ENCODE results near the gene GPR62. TPM values are rescaled to one million over a fixed set of nuclear protein-coding genes. Genes with fewer than 3 reads are reported as not detected.

GPR62 gene
- polyA plus RNA-seq, 1 donor from 2014 or later: not detected

GRCh38 chr3:51968883-51969678 lies 13.9 kb downstream of the GPR62 start:
- Mint-ChIP-seq H3K27me3 (no peaks in the 10 kb centered on the region), H3K27ac (peak overlapping the region in 2 of 3 donors; percentile 4 to 10), H3K9me3 (no peaks in the 10 kb centered on the region), H3K4me1 (peaks cover 6 to 17% (median 14%) of the 10 kb centered on the region in 3 donors), H3K36me3 (no peaks in the 10 kb centered on the region), H3K4me3 (peak overlapping the region; percentile 41 to 83 (median 68))

- H3K27me3 Mint-ChIP-seq: no peaks in the 10 kb centered on the region
- H3K27ac Mint-ChIP-seq: no peak overlapping the region
- H3K4me1 Mint-ChIP-seq: peaks cover 9 to 20% (median 16%) of the 10 kb centered on the region in 3 donors
- H3K4me3 Mint-ChIP-seq: peak overlapping the region in 1 of 4 donors; percentile 67
- no peaks in the 10 kb centered on the region for H3K9me3 Mint-ChIP-seq
- H3K36me3 Mint-ChIP-seq: no peaks in the 10 kb centered on the region
Observed at GRCh38 chr3:51969841-51970240, 14.7 kb downstream of the GPR62 start.

GRCh38 chr3:51970606-51971300 lies 15.6 kb downstream of the GPR62 start:
- H3K4me3 Mint-ChIP-seq: peak overlapping the region in 2 of 4 donors; percentile 29 to 67
- peak overlapping the region in 1 of 3 donors; percentile 79 for H3K27ac Mint-ChIP-seq
- H3K4me1 Mint-ChIP-seq: peaks cover 15 to 27% (median 22%) of the 10 kb centered on the region in 3 donors

GRCh38 chr3:51971350-51971749 lies 16.2 kb downstream of the GPR62 start:
- Mint-ChIP-seq H3K27me3 (no peaks in the 10 kb centered on the region), H3K4me3 (peak overlapping the region in 1 of 4 donors; percentile 67), H3K4me1 (peaks cover 15 to 27% (median 22%) of the 10 kb centered on the region in 3 donors), H3K27ac (peak overlapping the region in 1 of 3 donors; percentile 79), H3K36me3 (no peaks in the 10 kb centered on the region), H3K9me3 (no peaks in the 10 kb centered on the region)

More at GRCh38 chr3:51970606-51971300, 15.6 kb downstream of the GPR62 start:
- Mint-ChIP-seq H3K9me3 (no peaks in the 10 kb centered on the region), H3K27me3 (no peaks in the 10 kb centered on the region), H3K36me3 (no peaks in the 10 kb centered on the region)

DNA sequence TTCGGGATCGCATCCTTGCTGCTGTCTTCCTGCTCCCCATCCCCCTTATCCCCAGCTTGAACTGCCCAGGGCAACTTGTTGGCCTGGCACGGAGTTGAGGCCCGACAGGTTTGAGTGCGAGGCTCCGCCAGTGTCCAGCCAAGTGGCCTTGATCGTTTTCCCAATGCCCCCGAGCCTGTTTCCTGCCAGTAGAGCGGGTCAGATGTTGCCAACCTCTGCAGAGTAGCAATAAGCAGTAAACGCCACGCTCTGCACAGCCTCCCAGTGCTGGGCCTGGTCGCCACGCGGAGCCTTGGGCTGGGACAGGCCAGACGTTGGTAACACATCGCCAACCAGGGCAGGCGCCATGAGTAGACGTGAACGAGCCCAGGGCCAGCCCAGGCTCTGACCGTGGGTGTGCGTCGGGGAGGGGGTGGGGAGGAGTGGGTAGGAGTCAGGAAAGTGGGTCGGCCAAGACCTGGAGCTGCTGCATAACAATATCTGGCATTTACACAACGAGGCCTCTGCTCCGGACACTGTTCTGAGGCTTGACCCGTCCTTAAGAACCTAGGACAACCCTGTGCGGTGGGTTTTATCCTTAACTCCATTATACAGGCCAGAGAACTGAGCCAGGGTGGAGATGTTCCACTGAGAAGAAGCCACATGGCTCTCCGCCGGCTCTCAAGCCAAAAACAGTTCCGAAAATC lies 19.2 kb downstream of the GPR62 start:
- peaks cover 13 to 29% (median 23%) of the 10 kb centered on the region in 3 donors for H3K4me1 Mint-ChIP-seq
- H3K36me3 Mint-ChIP-seq: no peaks in the 10 kb centered on the region
- no peaks in the 10 kb centered on the region for H3K27me3 Mint-ChIP-seq
- H3K9me3 Mint-ChIP-seq: no peaks in the 10 kb centered on the region
- peak overlapping the region; percentile 82 to 97 (median 96) for H3K4me3 Mint-ChIP-seq
- H3K27ac Mint-ChIP-seq: peak overlapping the region; percentile 91 to 95 (median 94)

DNA sequence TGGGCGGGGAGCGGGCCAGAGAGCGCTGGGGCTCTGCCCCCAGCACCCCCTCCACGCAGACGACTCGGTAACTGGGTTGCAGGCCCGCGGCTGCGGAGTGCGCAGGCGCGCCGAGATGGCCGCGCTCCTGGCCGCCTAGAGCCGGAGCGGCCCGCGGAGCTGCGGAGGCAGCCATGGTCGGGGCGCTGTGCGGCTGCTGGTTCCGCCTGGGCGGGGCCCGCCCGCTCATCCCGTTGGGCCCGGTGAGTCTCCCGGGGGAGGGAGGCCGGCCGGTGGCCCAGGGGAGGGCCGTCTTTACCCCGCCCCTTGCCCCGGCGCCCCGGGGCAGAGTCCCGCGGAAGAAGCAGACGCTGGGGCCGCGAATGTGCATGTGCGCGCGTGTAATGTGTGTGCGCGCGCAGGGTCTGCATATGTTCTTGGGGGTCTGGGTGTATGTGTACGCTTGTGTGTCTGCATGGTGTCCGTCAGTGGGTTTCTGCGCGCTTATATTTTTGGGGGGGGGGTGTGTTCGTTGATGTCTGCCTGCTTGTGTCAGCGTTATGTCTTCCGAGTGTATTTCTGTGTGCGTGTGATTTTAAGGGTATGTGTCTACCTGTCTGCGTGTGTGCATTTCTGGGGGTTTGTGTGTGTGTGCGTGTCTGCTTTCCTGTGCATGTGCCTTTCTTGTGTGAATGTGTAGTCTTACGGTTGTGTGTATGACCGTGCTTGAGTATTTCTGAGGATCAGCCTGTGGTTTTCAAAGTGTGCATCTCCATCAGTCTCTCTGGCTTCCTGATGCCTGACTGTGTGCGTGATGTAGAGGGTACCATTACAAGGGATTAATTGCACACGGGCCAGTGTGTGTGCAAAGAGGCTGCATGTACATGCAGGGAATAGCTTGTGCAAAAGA lies 20.0 kb downstream of the GPR62 start, which contains the start of gene ABHD14A:
Gene ABHD14A, plus strand, starts transcription at position 102 of the 889 bp plus-strand sequence. Its CDS starts 72 bp downstream, at position 174.
- peak within 1 kb of the TSS; percentile 82 to 98 (median 96) for H3K4me3 Mint-ChIP-seq
- no peaks in the 10 kb centered on the region for H3K27me3 Mint-ChIP-seq
- no peaks in the 10 kb centered on the region for H3K36me3 Mint-ChIP-seq
- H3K9me3 Mint-ChIP-seq: no peaks in the 10 kb centered on the region
- peaks cover 13 to 27% (median 23%) of the 10 kb centered on the region in 3 donors for H3K4me1 Mint-ChIP-seq
- H3K27ac Mint-ChIP-seq: peak within 1 kb of the TSS; percentile 91 to 95 (median 94)

GRCh38 chr3:51975852-51976549 lies 20.8 kb downstream of the GPR62 start:
- Mint-ChIP-seq H3K36me3 (no peaks in the 10 kb centered on the region), H3K4me3 (peak overlapping the region; percentile 82 to 98 (median 94)), H3K4me1 (peaks cover 12 to 24% (median 22%) of the 10 kb centered on the region in 3 donors), H3K9me3 (no peaks in the 10 kb centered on the region), H3K27ac (peak overlapping the region; percentile 1 to 83 (median 14)), H3K27me3 (no peaks in the 10 kb centered on the region)

GRCh38 chr3:51977446-51978142 lies 22.4 kb downstream of the GPR62 start:
- H3K27ac Mint-ChIP-seq: peak overlapping the region in 2 of 3 donors; percentile 14 to 42

GRCh38 chr3:51978143-51978502 lies 22.9 kb downstream of the GPR62 start:
- no peaks in the 10 kb centered on the region for H3K36me3 Mint-ChIP-seq
- H3K27me3 Mint-ChIP-seq: no peaks in the 10 kb centered on the region
- peak overlapping the region in 1 of 4 donors; percentile 82 for H3K4me3 Mint-ChIP-seq
- no peak overlapping the region for H3K27ac Mint-ChIP-seq
- H3K4me1 Mint-ChIP-seq: peaks cover 16 to 28% (median 22%) of the 10 kb centered on the region in 3 donors
- H3K9me3 Mint-ChIP-seq: no peaks in the 10 kb centered on the region

More at GRCh38 chr3:51977446-51978142, 22.4 kb downstream of the GPR62 start:
- Mint-ChIP-seq H3K9me3 (no peaks in the 10 kb centered on the region), H3K4me3 (peak overlapping the region in 2 of 4 donors; percentile 51 to 82), H3K4me1 (peaks cover 14 to 27% (median 22%) of the 10 kb centered on the region in 3 donors), H3K27me3 (no peaks in the 10 kb centered on the region), H3K36me3 (no peaks in the 10 kb centered on the region)

DNA sequence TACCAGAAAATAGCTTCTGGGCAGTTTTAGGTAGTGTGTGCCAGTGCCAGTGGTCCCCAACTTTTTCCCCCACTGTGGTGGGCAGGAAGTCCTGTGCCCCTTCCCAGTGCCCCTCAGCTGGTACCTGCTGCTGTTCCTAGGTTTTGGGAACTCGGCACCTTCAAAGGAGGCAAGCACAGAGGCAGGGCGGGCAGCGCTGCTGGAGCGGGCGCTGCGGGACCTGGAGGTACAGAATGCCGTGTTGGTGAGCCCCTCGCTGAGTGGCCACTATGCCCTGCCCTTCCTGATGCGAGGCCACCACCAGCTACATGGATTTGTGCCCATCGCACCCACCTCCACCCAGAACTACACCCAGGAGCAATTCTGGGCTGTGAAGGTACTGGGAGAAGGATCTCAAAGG lies 25.1 kb downstream of the GPR62 start:
- no peaks in the 10 kb centered on the region for H3K36me3 Mint-ChIP-seq
- peaks cover 12 to 26% (median 15%) of the 10 kb centered on the region in 3 donors for H3K4me1 Mint-ChIP-seq

GRCh38 chr3:51982352-51982837 lies 27.2 kb downstream of the GPR62 start:
- H3K4me1 Mint-ChIP-seq: peaks cover under 1 to 14% (median 9%) of the 10 kb centered on the region in 3 donors
- H3K9me3 Mint-ChIP-seq: no peaks in the 10 kb centered on the region
- H3K36me3 Mint-ChIP-seq: no peaks in the 10 kb centered on the region
- peak overlapping the region; percentile 68 to 93 (median 92) for H3K4me3 Mint-ChIP-seq
- H3K27ac Mint-ChIP-seq: peak overlapping the region; percentile 4 to 94 (median 85)
- H3K27me3 Mint-ChIP-seq: no peaks in the 10 kb centered on the region

More for the DNA sequence above, 25.1 kb downstream of the GPR62 start:
- no peak overlapping the region for H3K4me3 Mint-ChIP-seq
- no peaks in the 10 kb centered on the region for H3K9me3 Mint-ChIP-seq
- H3K27me3 Mint-ChIP-seq: no peaks in the 10 kb centered on the region
- H3K27ac Mint-ChIP-seq: no peak overlapping the region

DNA sequence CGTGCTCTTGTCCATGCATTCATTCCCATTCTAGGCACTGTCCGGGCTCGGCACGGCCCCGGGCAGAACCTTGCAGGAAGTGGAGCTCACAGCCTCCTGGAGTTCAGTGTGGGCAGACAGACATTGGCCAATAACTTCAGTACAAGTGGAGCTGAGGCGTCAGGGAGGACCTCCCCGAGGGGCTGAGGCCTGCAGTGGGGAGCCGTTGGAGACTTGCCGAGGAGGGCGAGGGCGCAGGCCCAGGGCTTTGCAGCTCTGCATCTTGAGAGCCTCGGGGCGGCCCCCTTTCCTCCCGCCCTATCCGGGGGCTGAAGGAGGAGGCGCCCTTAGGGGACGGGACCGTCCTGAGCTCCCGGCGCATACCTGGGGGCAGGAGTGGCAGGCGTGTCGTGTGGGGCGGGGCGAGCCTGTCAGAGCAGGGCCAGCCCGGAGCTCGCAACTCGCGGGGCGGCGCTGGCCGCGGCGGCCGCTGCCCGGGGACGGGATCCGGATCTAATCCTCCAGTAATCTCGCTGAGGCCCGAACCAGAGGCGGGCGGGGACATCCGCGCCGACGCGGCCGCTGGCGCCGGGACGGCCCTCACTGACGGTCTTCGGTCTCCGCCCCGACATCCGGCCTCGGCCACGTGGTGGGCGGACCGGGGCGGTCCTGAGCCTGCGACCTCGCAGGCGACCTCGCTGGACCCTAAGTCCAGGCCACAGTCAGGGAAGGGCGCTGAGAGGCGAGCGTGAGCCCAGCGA lies 27.8 kb downstream of the GPR62 start, which contains the start of gene ACY1:
Gene ACY1, plus strand, starts transcription at position 698 of the 740 bp plus-strand sequence. CDS start 530 bp downstream, outside the sequence.
- Mint-ChIP-seq H3K9me3 (no peaks in the 10 kb centered on the region), H3K27ac (peak within 1 kb of the TSS; percentile 80 to 94 (median 85)), H3K36me3 (no peaks in the 10 kb centered on the region), H3K4me1 (peaks cover 3 to 13% (median 9%) of the 10 kb centered on the region in 3 donors), H3K4me3 (peak within 1 kb of the TSS; percentile 68 to 93 (median 92)), H3K27me3 (no peaks in the 10 kb centered on the region)
